H1 (cell line): ENCODE measurements around the gene BDP1. TPM values are rescaled to one million over a fixed set of nuclear protein-coding genes. Genes with fewer than 3 reads are reported as not detected.

ENCODE experiments used
- CHD7 ChIP-seq: fragments of 300-600 bp; sonication (generic); IDR thresholded peaks from 2 replicates; pipeline ENCODE4 v1.7.1; 2012; ENCODE audit warnings: low read length, moderate library complexity, mild to moderate bottlenecking, inconsistent platforms; ENCODE audit not compliant: insufficient replicate concordance
- polyA plus RNA-seq, 7 experiments: library from polyadenylated mRNA; depleted of rRNA in 3 of 7; stranded (reverse) in 5 of 7; unstranded in 2 of 7; fragments of >200 nt in 5 of 7; fragments of 200-250 nt in 2 of 7; gene quantifications; 1 replicate in 5 of 7; 2 replicates in 1 of 7; 4 replicates in 1 of 7; pipeline versions ENCODE4 v1.2.1 to v1.2.3, GENCODE V29; 2011 to 2013; ENCODE audit warnings: missing spikeins in 2 of 7, mixed read lengths in 2 of 7
- total RNA-seq: library from RNA; stranded (reverse); fragmentation: NEBNext Ultra II Directional; extraction: Animal tissue kit (Norgen Biotek cat#: 25700); gene quantifications from 2 replicates; pipeline ENCODE4 v1.2.1, GENCODE V29; 2021

Gene BDP1
- total and polyA plus RNA-seq, 2 of the 8 experiments (the other 6 are each of a cell fraction or from before 2014, with no cell fraction given): 4.7 to 32.1 TPM

DNA sequence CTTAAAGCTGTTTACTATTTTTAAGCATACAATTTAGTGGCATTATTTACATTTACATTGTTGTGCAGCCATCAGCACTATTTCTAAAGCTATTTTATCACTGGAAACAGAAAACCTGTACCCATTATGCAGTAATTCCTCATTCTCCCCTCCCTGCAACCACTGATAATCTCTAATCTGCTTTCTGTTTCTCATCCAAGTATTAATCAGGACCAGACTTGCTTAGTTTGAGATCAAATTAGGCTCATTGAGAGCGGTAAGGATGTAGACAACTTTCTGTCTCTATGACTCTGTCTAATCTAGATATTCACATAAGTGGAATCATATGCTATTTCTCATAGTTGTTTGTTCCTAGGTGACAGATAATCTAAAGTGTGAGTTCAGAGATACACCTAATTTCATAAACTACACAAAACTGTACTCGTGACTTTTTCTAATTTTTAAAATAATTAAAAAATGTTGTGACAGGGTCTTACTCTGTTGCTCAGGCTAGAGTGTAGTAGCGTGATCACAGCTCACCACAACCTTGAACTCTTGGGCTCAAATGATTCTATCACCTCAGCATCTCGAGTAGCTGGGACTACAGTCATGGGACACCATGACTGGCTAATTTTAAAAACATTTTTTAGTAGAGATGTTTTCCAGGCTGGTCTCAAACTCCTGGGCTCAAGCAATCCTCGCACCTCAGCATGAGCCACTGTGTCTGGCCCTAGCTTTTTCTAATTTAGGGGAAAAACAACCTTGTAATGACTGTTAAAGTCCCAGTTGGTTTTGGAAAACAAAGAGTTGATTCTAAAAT is 37.6 kb downstream of the BDP1 start (continued):
- no peak for TF ChIP-seq CHD7
